Activated naive CD8-positive, alpha-beta T cell treated with anti-CD3 and anti-CD28 coated beads for 36 hours (primary cell): ENCODE results near the gene EBNA1BP2. TPM values are rescaled to one million over a fixed set of nuclear protein-coding genes. Genes with fewer than 3 reads are reported as not detected.

Experiments used
- total RNA-seq, 2 experiments: library from RNA; stranded (reverse); gene quantifications; one replicate each; pipeline ENCODE4 v1.2.3, GENCODE V29; 2021

Gene EBNA1BP2
- total RNA-seq, 2 experiments from 2014 or later: 164 to 167 TPM

Other genes with a start within 250 kb of the EBNA1BP2 start
- gene SLC2A1, start 213.4 kb downstream of the EBNA1BP2 start, total RNA-seq: 100 to 1,000 TPM; 105 to 114 TPM
- gene CFAP57, start within 50 bp of the EBNA1BP2 start, total RNA-seq: under 1 TPM; 0.32 to 0.35 TPM
- gene TMEM125, start 97.7 kb upstream of the EBNA1BP2 start, total RNA-seq: under 1 TPM in 1 of 2 experiments, not detected in 1; 0.30 TPM
- gene C1orf210, start 113.3 kb upstream of the EBNA1BP2 start, total RNA-seq: not detected
- under 1 TPM; 0.14 to 0.49 TPM for gene TIE1, start 128.7 kb upstream of the EBNA1BP2 start, total RNA-seq
- gene MPL, start 165.5 kb upstream of the EBNA1BP2 start, total RNA-seq: not detected
- gene CDC20, start 186.7 kb upstream of the EBNA1BP2 start, total RNA-seq: 100 to 1,000 TPM; 182 to 184 TPM
- 10 to 100 TPM; 66.9 to 67.4 TPM for gene ELOVL1, start 195.7 kb upstream of the EBNA1BP2 start, total RNA-seq
- gene MED8, start 217.5 kb upstream of the EBNA1BP2 start, total RNA-seq: 10 to 100 TPM; 34.1 to 35.7 TPM
- gene SZT2, start 217.6 kb upstream of the EBNA1BP2 start, total RNA-seq: 10 to 100 TPM; 22.4 to 27.6 TPM